ENCODE data around the gene C1S. TPM values are rescaled to one million over a fixed set of nuclear protein-coding genes. Genes with fewer than 3 reads are reported as not detected.

Gene C1S
- polyA plus RNA-seq, 1 donor: 53.5 TPM

Other genes with a start within 250 kb of the C1S start
- 25.8 TPM for gene GPR162, start 238.9 kb upstream of the C1S start, polyA plus RNA-seq (ENCODE audit: insufficient read length)
- 29.9 TPM for gene P3H3, start 232.3 kb upstream of the C1S start, polyA plus RNA-seq (ENCODE audit: insufficient read length)
- 13.3 TPM for gene GNB3, start 219.8 kb upstream of the C1S start, polyA plus RNA-seq (ENCODE audit: insufficient read length)
- gene CDCA3, start 209.4 kb upstream of the C1S start, polyA plus RNA-seq (ENCODE audit: insufficient read length): 42.7 TPM
- gene USP5, start 208.6 kb upstream of the C1S start, polyA plus RNA-seq (ENCODE audit: insufficient read length): 58.3 TPM
- gene TPI1, start 193.2 kb upstream of the C1S start, polyA plus RNA-seq (ENCODE audit: insufficient read length): 515 TPM
- 9.2 TPM for gene SPSB2, start 187.4 kb upstream of the C1S start, polyA plus RNA-seq (ENCODE audit: insufficient read length)
- gene LRRC23, start 155.9 kb upstream of the C1S start, polyA plus RNA-seq (ENCODE audit: insufficient read length): 20.2 TPM
- gene ENO2, start 146.1 kb upstream of the C1S start, polyA plus RNA-seq (ENCODE audit: insufficient read length): 14.8 TPM
- gene ATN1, start 132.8 kb upstream of the C1S start, polyA plus RNA-seq (ENCODE audit: insufficient read length): 109 TPM
- gene RNU7-1, start 116.9 kb upstream of the C1S start, polyA plus RNA-seq (ENCODE audit: insufficient read length): not detected
- gene C12orf57, start 116.7 kb upstream of the C1S start, polyA plus RNA-seq (ENCODE audit: insufficient read length): 118 TPM
- 21.9 TPM for gene PTPN6, start 109.4 kb upstream of the C1S start, polyA plus RNA-seq (ENCODE audit: insufficient read length)
- 236 TPM for gene PHB2, start 90.1 kb upstream of the C1S start, polyA plus RNA-seq (ENCODE audit: insufficient read length)
- 51.1 TPM for gene EMG1, start 89.8 kb upstream of the C1S start, polyA plus RNA-seq (ENCODE audit: insufficient read length)
- 80.7 TPM for gene LPCAT3, start 42.2 kb upstream of the C1S start, polyA plus RNA-seq (ENCODE audit: insufficient read length)
- gene C1R, start 31.7 kb downstream of the C1S start, polyA plus RNA-seq (ENCODE audit: insufficient read length): 40.5 TPM
- gene C1RL, start 48.5 kb downstream of the C1S start, polyA plus RNA-seq (ENCODE audit: insufficient read length): 46.0 TPM
- gene RBP5, start 68.2 kb downstream of the C1S start, polyA plus RNA-seq (ENCODE audit: insufficient read length): 54.0 TPM
- gene CLSTN3, start 69.7 kb downstream of the C1S start, polyA plus RNA-seq (ENCODE audit: insufficient read length): 128 TPM
- 50.7 TPM for gene PEX5, start 129.0 kb downstream of the C1S start, polyA plus RNA-seq (ENCODE audit: insufficient read length)
- not detected for gene ACSM4, start 243.4 kb downstream of the C1S start, polyA plus RNA-seq (ENCODE audit: insufficient read length)